GM12891 (cell line): ENCODE data around the gene OTOG.

Experiments
- POLR2A ChIP-seq: IDR thresholded peaks from 2 replicates; pipeline ENCODE4 v1.6.1; 2011; ENCODE audit warnings: low read depth, low read length, control low read depth
- POLR2AphosphoS5 ChIP-seq: IDR thresholded peaks from 2 replicates; pipeline ENCODE4 v1.6.1; 2011; ENCODE audit warnings: low read depth, low read length, control low read depth

DNA sequence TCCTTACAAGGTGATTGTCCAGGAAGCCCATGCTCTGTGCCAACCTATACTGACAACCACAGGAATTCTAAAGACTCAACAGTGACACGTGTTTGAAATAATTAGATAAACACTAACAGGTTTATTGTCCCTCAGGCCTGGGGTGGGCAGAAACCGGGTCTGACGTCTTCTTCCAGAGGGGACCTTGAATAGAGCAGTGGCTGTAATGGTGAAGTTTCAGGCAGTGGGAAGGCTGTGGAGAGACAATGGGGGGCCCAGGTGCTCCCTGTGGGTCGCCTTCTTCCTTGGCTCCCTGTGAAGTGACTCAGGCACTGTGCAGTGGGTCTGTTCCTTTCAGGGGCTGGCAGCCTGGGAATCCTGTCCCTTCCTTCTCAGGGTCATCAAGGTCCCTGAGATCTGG lies 54.6 kb downstream of the OTOG start:
- TF ChIP-seq POLR2AphosphoS5 = no peak
- TF ChIP-seq POLR2A = no peak
